Measurements from ENCODE around the gene TANGO2.

TANGO2 gene

GRCh38 chr22:19977296-19978243, 43.3 kb upstream of the TANGO2 start:
- WGBS (ENCODE audit: insufficient coverage, insufficient read length): no CpG with 5 or more reads among the region's 32 CpGs

GRCh38 chr22:19978748-19979147, 42.2 kb upstream of the TANGO2 start:
- WGBS (ENCODE audit: insufficient coverage, insufficient read length): no CpG with 5 or more reads among the region's 17 CpGs
- no peak for DNase-seq (ENCODE audit: low read depth, low spot score)
- Histone ChIP-seq H3K27ac (ENCODE audit: low read length) (no peak overlapping the region), H3K36me3 (ENCODE audit: control insufficient read depth, insufficient read depth, low read length) (peaks cover 26% of the 10 kb centered on the region), H3K9me3 (ENCODE audit: control insufficient read depth, insufficient read depth, low read length) (no peaks in the 10 kb centered on the region), H3K4me3 (ENCODE audit: low read length) (no peak overlapping the region), H3K4me1 (ENCODE audit: control insufficient read depth, insufficient read depth, low read length) (peaks cover 10% of the 10 kb centered on the region), H3K27me3 (ENCODE audit: control insufficient read depth, insufficient read depth, low read length) (no peaks in the 10 kb centered on the region)

More at GRCh38 chr22:19977296-19978243, 43.3 kb upstream of the TANGO2 start:
- peaks cover 10% of the 10 kb centered on the region for H3K4me1 ChIP-seq (ENCODE audit: control insufficient read depth, insufficient read depth, low read length)
- H3K27ac ChIP-seq (ENCODE audit: low read length): no peak overlapping the region
- H3K36me3 ChIP-seq (ENCODE audit: control insufficient read depth, insufficient read depth, low read length): peaks cover 32% of the 10 kb centered on the region
- no peaks in the 10 kb centered on the region for H3K9me3 ChIP-seq (ENCODE audit: control insufficient read depth, insufficient read depth, low read length)
- DNase-seq (ENCODE audit: low read depth, low spot score): no peak
- H3K27me3 ChIP-seq (ENCODE audit: control insufficient read depth, insufficient read depth, low read length): no peaks in the 10 kb centered on the region
- no peak overlapping the region for H3K4me3 ChIP-seq (ENCODE audit: low read length)

GRCh38 chr22:19979712-19980493, 41.0 kb upstream of the TANGO2 start:
- H3K4me3 ChIP-seq (ENCODE audit: low read length): no peak overlapping the region
- peaks cover 26% of the 10 kb centered on the region for H3K36me3 ChIP-seq (ENCODE audit: control insufficient read depth, insufficient read depth, low read length)
- peaks cover 8% of the 10 kb centered on the region for H3K4me1 ChIP-seq (ENCODE audit: control insufficient read depth, insufficient read depth, low read length)
- no peak for DNase-seq (ENCODE audit: low read depth, low spot score)
- no CpG with 5 or more reads among the region's 52 CpGs for WGBS (ENCODE audit: insufficient coverage, insufficient read length)
- H3K27me3 ChIP-seq (ENCODE audit: control insufficient read depth, insufficient read depth, low read length): no peaks in the 10 kb centered on the region
- no peak overlapping the region for H3K27ac ChIP-seq (ENCODE audit: low read length)
- H3K9me3 ChIP-seq (ENCODE audit: control insufficient read depth, insufficient read depth, low read length): no peaks in the 10 kb centered on the region

- Histone ChIP-seq H3K4me1 (ENCODE audit: control insufficient read depth, insufficient read depth, low read length) (peaks cover under 1% of the 10 kb centered on the region; the same call in 1 of the 2 replicates), H3K27ac (ENCODE audit: low read length) (no peak overlapping the region), H3K36me3 (ENCODE audit: control insufficient read depth, insufficient read depth, low read length) (peaks cover 26% of the 10 kb centered on the region), H3K27me3 (ENCODE audit: control insufficient read depth, insufficient read depth, low read length) (no peaks in the 10 kb centered on the region), H3K9me3 (ENCODE audit: control insufficient read depth, insufficient read depth, low read length) (no peaks in the 10 kb centered on the region), H3K4me3 (ENCODE audit: low read length) (no peak overlapping the region)
- WGBS (ENCODE audit: insufficient coverage, insufficient read length): no CpG with 5 or more reads among the region's 7 CpGs
- DNase-seq (ENCODE audit: low read depth, low spot score): no peak
Observed at GRCh38 chr22:19980766-19981165, 40.1 kb upstream of the TANGO2 start.

GRCh38 chr22:19981171-19981960, 39.5 kb upstream of the TANGO2 start:
- H3K27me3 ChIP-seq (ENCODE audit: control insufficient read depth, insufficient read depth, low read length): no peaks in the 10 kb centered on the region
- no CpG with 5 or more reads among the region's 33 CpGs for WGBS (ENCODE audit: insufficient coverage, insufficient read length)
- DNase-seq (ENCODE audit: low read depth, low spot score): no peak
- H3K9me3 ChIP-seq (ENCODE audit: control insufficient read depth, insufficient read depth, low read length): no peaks in the 10 kb centered on the region
- no peak overlapping the region for H3K4me3 ChIP-seq (ENCODE audit: low read length)
- H3K4me1 ChIP-seq (ENCODE audit: control insufficient read depth, insufficient read depth, low read length): peaks cover 3% of the 10 kb centered on the region; the same call in 1 of the 2 replicates
- no peak overlapping the region for H3K27ac ChIP-seq (ENCODE audit: low read length)
- peaks cover 26% of the 10 kb centered on the region for H3K36me3 ChIP-seq (ENCODE audit: control insufficient read depth, insufficient read depth, low read length)

- H3K9me3 ChIP-seq (ENCODE audit: control insufficient read depth, insufficient read depth, low read length): no peaks in the 10 kb centered on the region
- H3K36me3 ChIP-seq (ENCODE audit: control insufficient read depth, insufficient read depth, low read length): peaks cover 26% of the 10 kb centered on the region
- H3K27me3 ChIP-seq (ENCODE audit: control insufficient read depth, insufficient read depth, low read length): no peaks in the 10 kb centered on the region
- H3K27ac ChIP-seq (ENCODE audit: low read length): no peak overlapping the region
- peaks cover 3% of the 10 kb centered on the region; the same call in 1 of the 2 replicates for H3K4me1 ChIP-seq (ENCODE audit: control insufficient read depth, insufficient read depth, low read length)
- DNase-seq (ENCODE audit: low read depth, low spot score): no peak
- WGBS (ENCODE audit: insufficient coverage, insufficient read length): no CpG with 5 or more reads among the region's 16 CpGs
- H3K4me3 ChIP-seq (ENCODE audit: low read length): no peak overlapping the region
Observed at GRCh38 chr22:19981961-19982920, 38.7 kb upstream of the TANGO2 start.

- no peak overlapping the region for H3K27ac ChIP-seq (ENCODE audit: low read length)
Observed at GRCh38 chr22:19982991-19983578, 37.8 kb upstream of the TANGO2 start.

GRCh38 chr22:19983741-19984140, 37.2 kb upstream of the TANGO2 start:
- WGBS (ENCODE audit: insufficient coverage, insufficient read length): no CpG with 5 or more reads among the region's 5 CpGs
- no peak for DNase-seq (ENCODE audit: low read depth, low spot score)
- Histone ChIP-seq H3K27me3 (ENCODE audit: control insufficient read depth, insufficient read depth, low read length) (no peaks in the 10 kb centered on the region), H3K4me3 (ENCODE audit: low read length) (no peak overlapping the region), H3K4me1 (ENCODE audit: control insufficient read depth, insufficient read depth, low read length) (peaks cover 3% of the 10 kb centered on the region; the same call in 1 of the 2 replicates), H3K9me3 (ENCODE audit: control insufficient read depth, insufficient read depth, low read length) (no peaks in the 10 kb centered on the region), H3K27ac (ENCODE audit: low read length) (no peak overlapping the region), H3K36me3 (ENCODE audit: control insufficient read depth, insufficient read depth, low read length) (peaks cover 23% of the 10 kb centered on the region)

More at GRCh38 chr22:19982991-19983578, 37.8 kb upstream of the TANGO2 start:
- no peaks in the 10 kb centered on the region for H3K9me3 ChIP-seq (ENCODE audit: control insufficient read depth, insufficient read depth, low read length)
- no peaks in the 10 kb centered on the region for H3K27me3 ChIP-seq (ENCODE audit: control insufficient read depth, insufficient read depth, low read length)
- H3K4me3 ChIP-seq (ENCODE audit: low read length): no peak overlapping the region
- no CpG with 5 or more reads among the region's 8 CpGs for WGBS (ENCODE audit: insufficient coverage, insufficient read length)
- peaks cover 26% of the 10 kb centered on the region for H3K36me3 ChIP-seq (ENCODE audit: control insufficient read depth, insufficient read depth, low read length)
- no peak for DNase-seq (ENCODE audit: low read depth, low spot score)
- peaks cover 3% of the 10 kb centered on the region; the same call in 1 of the 2 replicates for H3K4me1 ChIP-seq (ENCODE audit: control insufficient read depth, insufficient read depth, low read length)

GRCh38 chr22:19984201-19984753, 36.6 kb upstream of the TANGO2 start:
- no CpG with 5 or more reads among the region's 19 CpGs for WGBS (ENCODE audit: insufficient coverage, insufficient read length)
- no peaks in the 10 kb centered on the region for H3K9me3 ChIP-seq (ENCODE audit: control insufficient read depth, insufficient read depth, low read length)
- H3K4me3 ChIP-seq (ENCODE audit: low read length): no peak overlapping the region
- H3K4me1 ChIP-seq (ENCODE audit: control insufficient read depth, insufficient read depth, low read length): peaks cover 3% of the 10 kb centered on the region; the same call in 1 of the 2 replicates
- H3K27me3 ChIP-seq (ENCODE audit: control insufficient read depth, insufficient read depth, low read length): no peaks in the 10 kb centered on the region
- DNase-seq (ENCODE audit: low read depth, low spot score): no peak
- no peak overlapping the region for H3K27ac ChIP-seq (ENCODE audit: low read length)
- H3K36me3 ChIP-seq (ENCODE audit: control insufficient read depth, insufficient read depth, low read length): peaks cover 18% of the 10 kb centered on the region
